ENCODE measurements around the gene UPF2.

- TF ChIP-seq POLR2A (IDR thresholded peaks at IDR 0.05) (no peak), CTCF (IDR thresholded peaks at IDR 0.05) (no peak)
These were observed 166.9 kb downstream of the UPF2 start for GRCh38 chr10:11875494-11876281.
